HepG2 (cell line): ENCODE measurements around the gene GGA1. TPM values are rescaled to one million over a fixed set of nuclear protein-coding genes. Genes with fewer than 3 reads are reported as not detected.

Experiments
- AKAP8 ChIP-seq: sonication (generic); formaldehyde crosslinking; IDR thresholded peaks from 2 replicates; pipeline ENCODE4 v1.5.1; 2020; ENCODE audit warnings: mild to moderate bottlenecking, missing genetic modification reagents
- FOXO1 ChIP-seq: sonication (generic); formaldehyde crosslinking; IDR thresholded peaks from 2 replicates; pipeline ENCODE4 v1.4.0; 2020; ENCODE audit warnings: missing genetic modification reagents
- GATA4 ChIP-seq: sonication (generic); IDR thresholded peaks from 2 replicates; pipeline ENCODE4 v1.6.1; 2016; ENCODE audit warnings: antibody characterized with exemption, low read depth, borderline replicate concordance
- NR1H2 ChIP-seq: sonication (generic); formaldehyde crosslinking; IDR thresholded peaks from 2 replicates; pipeline ENCODE4 v1.8.1; 2022; ENCODE audit warnings: low read depth, missing genetic modification reagents, borderline replicate concordance
- PTBP1 ChIP-seq: fragments of 200-400 bp; formaldehyde crosslinking; IDR thresholded peaks from 2 replicates; pipeline ENCODE4 v1.6.1; 2018; ENCODE audit warnings: low read length, low read depth; ENCODE audit not compliant: poor library complexity, severe bottlenecking
- SATB2 ChIP-seq: sonication (generic); formaldehyde crosslinking; IDR thresholded peaks from 2 replicates; pipeline ENCODE4 v1.5.0; 2020; ENCODE audit warnings: missing genetic modification reagents
- SNAPC2 ChIP-seq: sonication (generic); formaldehyde crosslinking; IDR thresholded peaks from 2 replicates; pipeline ENCODE4 v1.8.1; 2022; ENCODE audit warnings: mild to moderate bottlenecking, missing genetic modification reagents
- ZBTB1 ChIP-seq: sonication (generic); formaldehyde crosslinking; IDR thresholded peaks from 2 replicates; pipeline ENCODE4 v1.4.0; 2020; ENCODE audit warnings: missing genetic modification reagents, borderline replicate concordance
- ZNF12 ChIP-seq: sonication (generic); formaldehyde crosslinking; IDR thresholded peaks from 2 replicates; pipeline ENCODE4 v1.5.0; 2020; ENCODE audit warnings: missing genetic modification reagents
- ZNF256 ChIP-seq: sonication (generic); formaldehyde crosslinking; conservative IDR thresholded peaks from 2 replicates; pipeline ENCODE4 v1.4.0; 2020; ENCODE audit warnings: missing genetic modification reagents
- polyA plus RNA-seq, 8 experiments: library from polyadenylated mRNA; depleted of rRNA in 3 of 8; stranded (reverse) in 7 of 8; unstranded in 1 of 8; fragments of >200 nt; fragmentation: Illumina TruSeq in 4 of 8; extraction: Trizol in 4 of 8; gene quantifications; 2 replicates each; pipeline versions ENCODE4 v1.2.1 to v1.2.3, GENCODE V29; 2011 to 2016; ENCODE audit warnings: low read depth in 4 of 8, missing spikeins in 1 of 8, mixed read lengths in 1 of 8; ENCODE audit not compliant: insufficient read depth in 1 of 8
- total RNA-seq, 5 experiments: library from RNA; depleted of rRNA; stranded (reverse); fragments of >200 nt; fragmentation: Illumina TruSeq; extraction: Trizol; gene quantifications; 2 replicates each; pipeline ENCODE4 v1.2.3, GENCODE V29; 2016; ENCODE audit warnings: low read depth in 1 of 5
- TF ChIP-seq, protein P1 (sequence below): IDR thresholded peaks from 2 replicates; pipeline ENCODE4 v1.6.1; 2016; ENCODE audit warnings: missing genetic modification reagents, missing compliant biosample characterization
- TF ChIP-seq, protein P2 (sequence below): sonication (generic); formaldehyde crosslinking; IDR thresholded peaks from 2 replicates; pipeline ENCODE4 v1.4.0; 2020; ENCODE audit warnings: missing genetic modification reagents
- TF ChIP-seq, protein P3 (sequence below): sonication (generic); formaldehyde crosslinking; IDR thresholded peaks from 2 replicates; pipeline ENCODE4 v1.8.1; 2023; ENCODE audit warnings: mild to moderate bottlenecking, missing genetic modification reagents
- TF ChIP-seq, protein P4 (sequence below), 2 experiments: sonication (generic) in 1 of 2; formaldehyde crosslinking in 1 of 2; IDR thresholded peaks; 2 replicates each; pipeline versions ENCODE4 v1.6.1 to v1.9.0; 2014 to 2022; ENCODE audit warnings: antibody characterized with exemption in 1 of 2, borderline replicate concordance in 1 of 2, inconsistent platforms in 1 of 2, low read depth in 1 of 2, missing genetic modification reagents in 1 of 2
- TF ChIP-seq, protein P5 (sequence below): sonication (generic); formaldehyde crosslinking; IDR thresholded peaks from 2 replicates; pipeline ENCODE4 v1.5.0; 2020; ENCODE audit warnings: missing genetic modification reagents

Gene GGA1
- total and polyA plus RNA-seq, 2 of the 13 experiments (the other 11 are each of a cell fraction or from before 2014, with no cell fraction given): 29.1 to 87.2 TPM

DNA sequence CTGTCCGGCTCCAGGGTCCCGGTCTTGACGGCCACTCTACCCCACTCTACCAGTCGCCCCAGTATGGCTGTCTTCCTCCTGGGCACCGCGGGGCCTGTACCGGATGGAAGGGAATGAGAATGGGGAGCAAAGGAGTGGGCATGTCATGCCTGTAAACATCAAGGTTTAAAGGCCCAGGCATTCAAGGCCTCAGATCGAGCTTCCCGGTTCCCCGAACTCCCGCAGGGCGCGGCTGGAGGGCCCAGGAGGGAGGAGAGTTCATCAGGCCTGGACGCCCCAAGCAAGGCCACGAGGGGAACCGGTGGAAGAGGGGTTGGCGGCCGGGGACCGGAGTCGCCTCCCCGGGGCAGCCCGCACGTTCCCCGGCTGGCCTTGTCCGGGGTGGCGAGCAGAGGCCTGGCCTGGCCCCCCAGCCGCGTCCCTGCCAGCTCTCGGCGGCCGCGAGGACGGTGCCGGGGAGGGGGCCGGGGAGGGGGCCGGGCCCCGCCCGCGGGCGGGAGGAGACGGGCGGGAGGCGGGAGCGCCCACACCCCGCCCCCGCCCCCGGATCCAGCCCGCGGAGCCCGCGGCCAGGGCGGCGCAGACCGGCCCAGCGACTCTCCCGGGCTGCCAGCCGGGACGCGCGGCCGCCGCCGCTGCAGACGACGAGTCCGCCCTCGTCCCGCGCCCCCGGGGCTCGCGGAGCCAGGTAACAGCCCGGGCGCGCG is 48.6 kb upstream of the GGA1 start, which contains the start of gene CDC42EP1 (continued):
- no peak for TF ChIP-seq SNAPC2 (CRISPR knock-in tag)
- TF ChIP-seq, protein P1, sequence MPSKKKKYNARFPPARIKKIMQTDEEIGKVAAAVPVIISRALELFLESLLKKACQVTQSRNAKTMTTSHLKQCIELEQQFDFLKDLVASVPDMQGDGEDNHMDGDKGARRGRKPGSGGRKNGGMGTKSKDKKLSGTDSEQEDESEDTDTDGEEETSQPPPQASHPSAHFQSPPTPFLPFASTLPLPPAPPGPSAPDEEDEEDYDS: 0 out of 2 replicates have a peak, but pooled peaks have one; percentile 18
- no peak for TF ChIP-seq ZNF256 (CRISPR knock-in tag)
- TF ChIP-seq AKAP8 (CRISPR knock-in tag): peak; percentile 86; the same call in 1 of the 2 replicates
- no peak for TF ChIP-seq ZNF12 (CRISPR knock-in tag)
- TF ChIP-seq, protein P2, sequence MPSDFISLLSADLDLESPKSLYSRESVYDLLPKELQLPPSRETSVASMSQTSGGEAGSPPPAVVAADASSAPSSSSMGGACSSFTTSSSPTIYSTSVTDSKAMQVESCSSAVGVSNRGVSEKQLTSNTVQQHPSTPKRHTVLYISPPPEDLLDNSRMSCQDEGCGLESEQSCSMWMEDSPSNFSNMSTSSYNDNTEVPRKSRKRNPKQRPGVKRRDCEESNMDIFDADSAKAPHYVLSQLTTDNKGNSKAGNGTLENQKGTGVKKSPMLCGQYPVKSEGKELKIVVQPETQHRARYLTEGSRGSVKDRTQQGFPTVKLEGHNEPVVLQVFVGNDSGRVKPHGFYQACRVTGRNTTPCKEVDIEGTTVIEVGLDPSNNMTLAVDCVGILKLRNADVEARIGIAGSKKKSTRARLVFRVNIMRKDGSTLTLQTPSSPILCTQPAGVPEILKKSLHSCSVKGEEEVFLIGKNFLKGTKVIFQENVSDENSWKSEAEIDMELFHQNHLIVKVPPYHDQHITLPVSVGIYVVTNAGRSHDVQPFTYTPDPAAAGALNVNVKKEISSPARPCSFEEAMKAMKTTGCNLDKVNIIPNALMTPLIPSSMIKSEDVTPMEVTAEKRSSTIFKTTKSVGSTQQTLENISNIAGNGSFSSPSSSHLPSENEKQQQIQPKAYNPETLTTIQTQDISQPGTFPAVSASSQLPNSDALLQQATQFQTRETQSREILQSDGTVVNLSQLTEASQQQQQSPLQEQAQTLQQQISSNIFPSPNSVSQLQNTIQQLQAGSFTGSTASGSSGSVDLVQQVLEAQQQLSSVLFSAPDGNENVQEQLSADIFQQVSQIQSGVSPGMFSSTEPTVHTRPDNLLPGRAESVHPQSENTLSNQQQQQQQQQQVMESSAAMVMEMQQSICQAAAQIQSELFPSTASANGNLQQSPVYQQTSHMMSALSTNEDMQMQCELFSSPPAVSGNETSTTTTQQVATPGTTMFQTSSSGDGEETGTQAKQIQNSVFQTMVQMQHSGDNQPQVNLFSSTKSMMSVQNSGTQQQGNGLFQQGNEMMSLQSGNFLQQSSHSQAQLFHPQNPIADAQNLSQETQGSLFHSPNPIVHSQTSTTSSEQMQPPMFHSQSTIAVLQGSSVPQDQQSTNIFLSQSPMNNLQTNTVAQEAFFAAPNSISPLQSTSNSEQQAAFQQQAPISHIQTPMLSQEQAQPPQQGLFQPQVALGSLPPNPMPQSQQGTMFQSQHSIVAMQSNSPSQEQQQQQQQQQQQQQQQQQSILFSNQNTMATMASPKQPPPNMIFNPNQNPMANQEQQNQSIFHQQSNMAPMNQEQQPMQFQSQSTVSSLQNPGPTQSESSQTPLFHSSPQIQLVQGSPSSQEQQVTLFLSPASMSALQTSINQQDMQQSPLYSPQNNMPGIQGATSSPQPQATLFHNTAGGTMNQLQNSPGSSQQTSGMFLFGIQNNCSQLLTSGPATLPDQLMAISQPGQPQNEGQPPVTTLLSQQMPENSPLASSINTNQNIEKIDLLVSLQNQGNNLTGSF (CRISPR knock-in tag): no peak
- TF ChIP-seq, protein P3, sequence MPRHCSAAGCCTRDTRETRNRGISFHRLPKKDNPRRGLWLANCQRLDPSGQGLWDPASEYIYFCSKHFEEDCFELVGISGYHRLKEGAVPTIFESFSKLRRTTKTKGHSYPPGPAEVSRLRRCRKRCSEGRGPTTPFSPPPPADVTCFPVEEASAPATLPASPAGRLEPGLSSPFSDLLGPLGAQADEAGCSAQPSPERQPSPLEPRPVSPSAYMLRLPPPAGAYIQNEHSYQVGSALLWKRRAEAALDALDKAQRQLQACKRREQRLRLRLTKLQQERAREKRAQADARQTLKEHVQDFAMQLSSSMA (CRISPR knock-in tag): no peak
- TF ChIP-seq FOXO1 (CRISPR knock-in tag): peak; percentile 11; the same call in 1 of the 2 replicates
- TF ChIP-seq, protein P4, sequence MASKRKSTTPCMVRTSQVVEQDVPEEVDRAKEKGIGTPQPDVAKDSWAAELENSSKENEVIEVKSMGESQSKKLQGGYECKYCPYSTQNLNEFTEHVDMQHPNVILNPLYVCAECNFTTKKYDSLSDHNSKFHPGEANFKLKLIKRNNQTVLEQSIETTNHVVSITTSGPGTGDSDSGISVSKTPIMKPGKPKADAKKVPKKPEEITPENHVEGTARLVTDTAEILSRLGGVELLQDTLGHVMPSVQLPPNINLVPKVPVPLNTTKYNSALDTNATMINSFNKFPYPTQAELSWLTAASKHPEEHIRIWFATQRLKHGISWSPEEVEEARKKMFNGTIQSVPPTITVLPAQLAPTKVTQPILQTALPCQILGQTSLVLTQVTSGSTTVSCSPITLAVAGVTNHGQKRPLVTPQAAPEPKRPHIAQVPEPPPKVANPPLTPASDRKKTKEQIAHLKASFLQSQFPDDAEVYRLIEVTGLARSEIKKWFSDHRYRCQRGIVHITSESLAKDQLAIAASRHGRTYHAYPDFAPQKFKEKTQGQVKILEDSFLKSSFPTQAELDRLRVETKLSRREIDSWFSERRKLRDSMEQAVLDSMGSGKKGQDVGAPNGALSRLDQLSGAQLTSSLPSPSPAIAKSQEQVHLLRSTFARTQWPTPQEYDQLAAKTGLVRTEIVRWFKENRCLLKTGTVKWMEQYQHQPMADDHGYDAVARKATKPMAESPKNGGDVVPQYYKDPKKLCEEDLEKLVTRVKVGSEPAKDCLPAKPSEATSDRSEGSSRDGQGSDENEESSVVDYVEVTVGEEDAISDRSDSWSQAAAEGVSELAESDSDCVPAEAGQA (IDR thresholded peaks at IDR 0.05; ENCODE audit: low read depth): no peak
- TF ChIP-seq, protein P4 (CRISPR knock-in tag; IDR thresholded peaks at IDR 0.05; ENCODE audit: borderline replicate concordance): 0 out of 2 replicates have a peak, but pooled peaks have one; percentile 19
- no peak for TF ChIP-seq GATA4
- TF ChIP-seq NR1H2 (CRISPR knock-in tag): no peak
- TF ChIP-seq SATB2 (CRISPR knock-in tag): no peak
- TF ChIP-seq, protein P5, sequence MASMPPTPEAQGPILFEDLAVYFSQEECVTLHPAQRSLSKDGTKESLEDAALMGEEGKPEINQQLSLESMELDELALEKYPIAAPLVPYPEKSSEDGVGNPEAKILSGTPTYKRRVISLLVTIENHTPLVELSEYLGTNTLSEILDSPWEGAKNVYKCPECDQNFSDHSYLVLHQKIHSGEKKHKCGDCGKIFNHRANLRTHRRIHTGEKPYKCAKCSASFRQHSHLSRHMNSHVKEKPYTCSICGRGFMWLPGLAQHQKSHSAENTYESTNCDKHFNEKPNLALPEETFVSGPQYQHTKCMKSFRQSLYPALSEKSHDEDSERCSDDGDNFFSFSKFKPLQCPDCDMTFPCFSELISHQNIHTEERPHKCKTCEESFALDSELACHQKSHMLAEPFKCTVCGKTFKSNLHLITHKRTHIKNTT (CRISPR knock-in tag): no peak
- no peak for TF ChIP-seq ZBTB1
- no peak for TF ChIP-seq PTBP1
